Measurements from ENCODE around the gene RREB1. TPM values are rescaled to one million over a fixed set of nuclear protein-coding genes. Genes with fewer than 3 reads are reported as not detected.

The RREB1 gene
- total RNA-seq, 1 donor from 2014 or later: 67.7 TPM

DNA sequence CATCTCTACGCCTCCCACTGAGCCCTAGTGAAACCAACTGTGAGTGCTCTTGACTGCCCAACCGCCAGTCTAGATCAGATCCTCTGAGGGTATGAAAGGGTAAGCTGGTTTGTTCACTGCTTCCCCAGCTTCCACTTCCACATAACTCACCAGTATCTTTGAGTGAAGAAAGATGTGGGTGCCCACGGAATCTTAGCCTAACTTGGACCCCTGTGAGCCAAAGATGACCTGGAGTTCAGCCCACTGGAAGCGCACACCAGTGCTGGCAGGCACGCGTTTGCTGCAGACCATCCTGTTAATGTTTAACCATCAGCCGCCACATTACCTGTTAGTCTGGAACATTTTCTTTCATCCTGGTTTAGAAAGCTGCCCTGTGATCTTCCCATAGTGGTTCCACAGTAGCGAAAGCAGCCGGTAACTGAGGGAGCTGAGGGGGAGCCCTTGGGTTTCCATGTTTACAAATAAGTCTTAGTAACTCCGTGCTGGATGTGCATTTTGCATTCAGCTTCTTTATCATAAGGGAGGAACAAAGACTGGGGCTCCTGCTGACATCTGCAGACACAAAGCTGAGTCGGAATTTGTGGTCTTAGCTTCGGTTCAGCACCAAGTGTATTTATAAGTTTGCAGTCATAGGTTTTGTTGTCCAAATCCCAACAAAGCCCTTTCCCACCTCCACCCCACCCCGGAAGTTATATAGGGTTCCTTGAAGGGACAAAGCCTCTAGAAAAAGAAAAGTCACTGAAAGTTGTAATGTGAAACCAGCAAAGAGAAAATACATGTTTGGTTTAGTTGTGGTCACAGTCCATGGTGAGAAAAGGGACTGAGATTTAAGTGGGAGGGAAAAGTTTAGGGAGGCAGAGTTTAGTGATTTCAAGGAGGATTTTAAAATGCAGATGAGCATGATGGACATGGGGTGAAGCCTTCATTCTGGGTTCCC is 134.2 kb downstream of the RREB1 start:
- H3K27ac Mint-ChIP-seq: no peak overlapping the region
- POLR2A ChIA-PET: no interaction called here

GRCh38 chr6:7242835-7243178 is 135.0 kb downstream of the RREB1 start:
- H3K36me3 Mint-ChIP-seq (ENCODE audit: low read depth): peaks cover 68% of the 10 kb centered on the region
- no peaks in the 10 kb centered on the region for H3K27me3 Mint-ChIP-seq
- no peak overlapping the region for H3K4me3 Mint-ChIP-seq

More for the DNA sequence above, 134.2 kb downstream of the RREB1 start:
- CTCF ChIA-PET: interaction anchor here (0.9 to 5.5 kb wide), 7 partner anchors 129 to 565 kb away, joined by 3 to 54 read pairs (median 3); no protein-coding TSS in a partner anchor
- Mint-ChIP-seq H3K9me3 (no peaks in the 10 kb centered on the region), H3K4me1 (peaks cover 32% of the 10 kb centered on the region), H3K27me3 (no peaks in the 10 kb centered on the region), H3K4me3 (no peak overlapping the region), H3K36me3 (ENCODE audit: low read depth) (peaks cover 62% of the 10 kb centered on the region)
- DNase-seq: no peak
- TF ChIP-seq, protein P1, sequence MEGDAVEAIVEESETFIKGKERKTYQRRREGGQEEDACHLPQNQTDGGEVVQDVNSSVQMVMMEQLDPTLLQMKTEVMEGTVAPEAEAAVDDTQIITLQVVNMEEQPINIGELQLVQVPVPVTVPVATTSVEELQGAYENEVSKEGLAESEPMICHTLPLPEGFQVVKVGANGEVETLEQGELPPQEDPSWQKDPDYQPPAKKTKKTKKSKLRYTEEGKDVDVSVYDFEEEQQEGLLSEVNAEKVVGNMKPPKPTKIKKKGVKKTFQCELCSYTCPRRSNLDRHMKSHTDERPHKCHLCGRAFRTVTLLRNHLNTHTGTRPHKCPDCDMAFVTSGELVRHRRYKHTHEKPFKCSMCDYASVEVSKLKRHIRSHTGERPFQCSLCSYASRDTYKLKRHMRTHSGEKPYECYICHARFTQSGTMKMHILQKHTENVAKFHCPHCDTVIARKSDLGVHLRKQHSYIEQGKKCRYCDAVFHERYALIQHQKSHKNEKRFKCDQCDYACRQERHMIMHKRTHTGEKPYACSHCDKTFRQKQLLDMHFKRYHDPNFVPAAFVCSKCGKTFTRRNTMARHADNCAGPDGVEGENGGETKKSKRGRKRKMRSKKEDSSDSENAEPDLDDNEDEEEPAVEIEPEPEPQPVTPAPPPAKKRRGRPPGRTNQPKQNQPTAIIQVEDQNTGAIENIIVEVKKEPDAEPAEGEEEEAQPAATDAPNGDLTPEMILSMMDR (IDR thresholded peaks at IDR 0.05): no peak
- no peak for ATAC-seq (ENCODE audit: low read depth)
- intact Hi-C loops (cut with micrococcal nuclease): loop anchor here (2.0 kb wide), 2 partner anchors 135 to 685 kb away; partner anchors contain the start of gene RREB1

GRCh38 chr6:7243179-7243981 is 135.6 kb downstream of the RREB1 start:
- ATAC-seq (ENCODE audit: low read depth): peak; percentile 61

More at GRCh38 chr6:7242835-7243178, 135.0 kb downstream of the RREB1 start:
- CTCF ChIA-PET: interaction anchor here (0.7 to 5.5 kb wide), 16 partner anchors 104 to 632 kb away, joined by 3 to 54 read pairs (median 3); no protein-coding TSS in a partner anchor
- intact Hi-C loops (cut with micrococcal nuclease): loop anchor here (1.0 to 2.0 kb wide), 7 partner anchors 136 to 686 kb away; partner anchors contain the start of gene RREB1
- no peaks in the 10 kb centered on the region for H3K9me3 Mint-ChIP-seq
- TF ChIP-seq, protein P1 (IDR thresholded peaks at IDR 0.05): no peak
- DNase-seq (no peak), ATAC-seq (ENCODE audit: low read depth) (no peak)
- H3K4me1 Mint-ChIP-seq: peaks cover 28% of the 10 kb centered on the region
- peak overlapping the region; percentile 65 for H3K27ac Mint-ChIP-seq
- POLR2A ChIA-PET: interaction anchor here (0.6 kb wide), 1 partner anchor 9 kb away, joined by 3 read pairs; no protein-coding TSS in a partner anchor

DNA sequence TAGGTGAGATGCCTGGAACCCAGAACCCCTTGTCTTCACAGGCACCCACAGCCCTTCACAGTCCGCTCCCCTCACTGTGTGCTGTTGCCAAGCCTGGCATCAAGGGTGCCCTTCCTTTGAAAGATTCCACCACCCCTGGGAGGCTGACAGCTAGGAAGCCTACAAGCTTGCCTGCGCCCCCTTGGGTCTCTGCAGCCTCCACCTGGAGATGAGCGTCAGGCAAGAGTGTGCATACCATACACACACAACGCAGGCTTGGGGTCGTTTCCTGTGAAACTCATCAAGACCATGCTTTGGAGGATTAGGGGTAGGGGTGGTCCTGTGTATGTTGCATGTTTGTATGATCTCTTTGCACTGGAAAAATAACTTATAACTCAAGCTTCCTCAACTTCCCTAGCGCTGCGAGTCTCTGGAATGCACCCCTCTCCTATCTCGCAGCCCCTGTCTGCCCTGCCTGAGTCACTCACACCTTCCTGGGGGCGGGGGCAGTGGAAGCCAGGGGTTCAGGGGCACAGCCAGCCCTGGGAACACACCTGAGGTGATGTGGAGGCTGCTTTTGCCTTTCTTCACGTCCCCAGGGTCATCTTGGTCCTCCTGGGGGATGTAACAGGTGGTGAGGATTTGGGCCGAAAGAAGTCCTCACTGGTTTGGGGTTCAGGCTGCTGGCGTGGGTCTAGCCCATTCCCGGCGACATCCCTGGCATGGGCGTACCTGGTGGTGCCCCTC is 138.1 kb downstream of the RREB1 start:
- DNase-seq: no peak

More at GRCh38 chr6:7243179-7243981, 135.6 kb downstream of the RREB1 start:
- intact Hi-C loops (cut with micrococcal nuclease): loop anchor here (1.0 to 2.0 kb wide), 7 partner anchors 137 to 687 kb away; partner anchors contain the start of gene RREB1
- TF ChIP-seq, protein P1 (IDR thresholded peaks at IDR 0.05): peak; percentile 85
- CTCF ChIA-PET: interaction anchor here (0.7 to 5.5 kb wide), 19 partner anchors 81 to 633 kb away, joined by 3 to 54 read pairs (median 3); no protein-coding TSS in a partner anchor
- Mint-ChIP-seq H3K4me1 (peaks cover 26% of the 10 kb centered on the region), H3K9me3 (no peaks in the 10 kb centered on the region), H3K27me3 (no peaks in the 10 kb centered on the region), H3K27ac (peak overlapping the region; percentile 65), H3K4me3 (no peak overlapping the region), H3K36me3 (ENCODE audit: low read depth) (peaks cover 72% of the 10 kb centered on the region)
- no peak for DNase-seq
- POLR2A ChIA-PET: interaction anchor here (0.6 to 0.9 kb wide), 2 partner anchors 8 to 34 kb away, joined by 3 read pairs; no protein-coding TSS in a partner anchor

More for the DNA sequence above, 138.1 kb downstream of the RREB1 start:
- POLR2A ChIA-PET: no interaction called here
- no peak for ATAC-seq (ENCODE audit: low read depth)
- no peaks in the 10 kb centered on the region for H3K9me3 Mint-ChIP-seq
- CTCF ChIA-PET: interaction anchor here (0.9 to 5.5 kb wide), 4 partner anchors 352 to 522 kb away, joined by 3 to 54 read pairs (median 22); no protein-coding TSS in a partner anchor
- H3K27me3 Mint-ChIP-seq: no peaks in the 10 kb centered on the region
- H3K27ac Mint-ChIP-seq: no peak overlapping the region
- TF ChIP-seq, protein P1 (IDR thresholded peaks at IDR 0.05): no peak
- H3K4me1 Mint-ChIP-seq: peaks cover 28% of the 10 kb centered on the region
- peaks cover 76% of the 10 kb centered on the region for H3K36me3 Mint-ChIP-seq (ENCODE audit: low read depth)
- no peak overlapping the region for H3K4me3 Mint-ChIP-seq
- intact Hi-C loops (cut with micrococcal nuclease): no loop called here
